GM21717 (cell line): ENCODE results near the gene CEACAM16.
"Not testable (repeated sequence)": the region's sequence is repeated elsewhere in the genome, so short reads cannot be mapped to it uniquely, and the experiment has no call there.

Source experiments
- ATAC-seq: cut with Tn5 transposase; IDR thresholded peaks from one replicate; pipeline ENCODE4 v1.9.1; 2021; ENCODE audit warnings: mild to moderate bottlenecking, moderate library complexity; ENCODE audit not compliant: unreplicated experiment

CEACAM16 gene

DNA sequence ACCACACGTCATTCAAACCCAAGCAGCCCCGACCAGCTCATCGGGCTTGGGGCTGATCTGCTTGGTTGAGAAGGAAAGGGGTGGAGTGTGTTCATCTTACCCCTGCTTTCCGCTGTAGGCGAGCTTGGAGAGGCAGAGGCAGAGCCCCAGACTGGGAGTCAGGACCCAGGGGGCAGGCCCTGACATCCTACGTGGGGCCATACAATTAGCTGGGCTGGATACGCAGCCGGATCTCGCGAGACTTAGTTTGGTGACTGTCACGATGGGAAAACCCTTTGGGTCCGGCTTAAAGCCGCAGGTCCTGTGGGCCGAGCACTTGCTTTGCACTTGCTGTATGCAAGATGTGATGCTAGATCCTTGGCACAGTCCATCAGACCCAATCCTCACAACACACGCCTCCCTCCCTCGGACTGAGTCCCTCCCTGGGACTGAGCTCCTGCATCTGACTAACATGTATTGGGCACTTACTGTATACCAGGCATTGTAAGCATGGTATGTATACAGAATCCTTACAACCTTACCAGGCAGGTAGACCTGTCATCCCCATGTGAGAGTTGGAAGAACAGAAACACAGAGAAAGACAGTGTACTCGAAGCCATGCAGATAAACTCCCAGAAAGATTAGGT is 3.7 kb downstream of the CEACAM16 start:
- no peak for ATAC-seq

DNA sequence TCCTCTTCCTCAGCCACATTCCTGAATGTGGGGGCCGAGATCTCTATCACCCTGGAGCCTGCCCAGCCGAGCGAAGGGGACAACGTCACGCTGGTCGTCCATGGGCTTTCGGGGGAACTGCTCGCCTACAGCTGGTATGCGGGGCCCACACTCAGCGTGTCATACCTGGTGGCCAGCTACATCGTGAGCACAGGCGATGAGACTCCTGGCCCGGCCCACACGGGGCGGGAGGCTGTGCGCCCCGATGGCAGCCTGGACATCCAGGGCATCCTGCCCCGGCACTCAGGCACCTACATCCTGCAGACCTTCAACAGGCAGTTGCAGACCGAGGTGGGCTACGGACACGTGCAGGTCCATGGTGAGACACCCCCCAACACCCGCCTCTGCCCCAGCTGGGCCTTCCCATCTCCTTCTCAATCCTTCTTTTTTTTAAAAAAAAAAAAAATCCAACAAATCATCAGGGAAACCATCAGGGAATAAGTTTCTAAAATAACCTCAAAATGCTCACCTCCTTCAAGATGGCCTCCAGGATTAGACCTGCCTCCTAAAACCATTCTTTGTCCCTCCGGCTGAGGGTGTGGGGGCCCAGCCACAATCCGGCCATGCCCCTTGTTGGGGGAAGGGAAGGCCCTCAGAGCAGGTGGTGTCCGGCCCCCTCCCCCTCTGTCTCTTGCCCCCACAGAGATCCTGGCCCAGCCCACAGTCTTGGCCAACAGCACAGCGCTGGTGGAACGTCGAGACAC is 4.6 kb downstream of the CEACAM16 start:
- no peak for ATAC-seq

GRCh38 chr19:44704982-44705381 is 6.0 kb downstream of the CEACAM16 start:
- ATAC-seq = no peak

- ATAC-seq = no peak
Measured at GRCh38 chr19:44705502-44706010, 6.6 kb downstream of the CEACAM16 start.

DNA sequence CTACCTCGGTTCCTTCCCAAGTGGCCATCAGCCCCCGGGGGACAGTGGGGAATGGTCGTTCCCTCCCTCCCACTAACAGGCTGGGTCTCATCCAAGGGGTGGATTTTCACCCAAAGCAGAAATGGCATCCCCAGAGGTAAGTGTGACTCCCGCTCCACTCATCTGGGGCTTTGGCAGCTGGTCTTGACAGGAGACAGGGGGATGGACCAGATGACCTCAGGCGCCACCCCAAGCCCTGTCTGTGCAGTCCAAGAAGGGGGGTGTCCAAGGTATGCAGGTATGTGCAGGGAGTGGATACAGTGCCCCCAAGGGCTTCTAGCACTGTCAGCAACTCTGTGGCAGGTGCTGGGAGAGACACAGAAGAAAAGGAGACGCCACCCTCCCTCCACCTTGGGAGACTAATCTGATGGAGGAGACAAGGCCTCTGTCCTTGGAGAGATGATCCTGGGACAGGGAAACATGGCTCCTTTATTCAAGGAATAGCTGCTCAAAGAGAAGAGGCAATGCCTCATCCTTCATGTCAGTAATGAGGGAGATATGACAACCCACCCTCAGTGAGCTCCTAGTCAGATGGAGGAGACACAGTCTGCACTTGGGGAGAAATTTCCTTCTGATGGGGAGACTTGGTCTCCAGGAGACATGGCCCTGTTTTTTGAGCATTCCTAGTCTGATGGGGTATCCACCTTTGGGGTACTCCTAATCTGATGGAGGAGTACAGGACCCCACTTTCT is 7.7 kb downstream of the CEACAM16 start:
- no peak for ATAC-seq

GRCh38 chr19:44707794-44708193 is 8.8 kb downstream of the CEACAM16 start:
- ATAC-seq = no peak

DNA sequence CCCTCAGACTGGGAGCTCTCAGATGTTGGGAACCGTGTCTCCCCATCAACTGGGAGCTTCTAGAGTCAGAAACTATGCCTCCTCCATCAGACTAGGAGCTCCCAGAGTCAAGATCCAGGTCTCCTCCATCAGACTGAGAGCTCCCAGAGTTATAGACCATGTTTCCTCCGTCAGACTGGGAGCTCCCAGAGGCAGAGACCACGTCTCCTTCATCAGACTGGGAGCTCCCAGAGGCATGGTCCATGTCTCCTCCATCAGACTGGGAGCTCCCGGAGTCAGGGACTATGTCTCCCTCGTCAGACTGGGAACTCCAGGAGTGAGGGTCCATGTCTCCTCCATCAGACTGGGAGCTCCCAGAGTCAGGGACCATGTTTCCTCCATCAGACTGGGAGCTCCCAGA is 10.0 kb downstream of the CEACAM16 start:
- ATAC-seq = no peak

GRCh38 chr19:44709434-44710266 is 10.7 kb downstream of the CEACAM16 start:
- ATAC-seq = not testable (repeated sequence)

DNA sequence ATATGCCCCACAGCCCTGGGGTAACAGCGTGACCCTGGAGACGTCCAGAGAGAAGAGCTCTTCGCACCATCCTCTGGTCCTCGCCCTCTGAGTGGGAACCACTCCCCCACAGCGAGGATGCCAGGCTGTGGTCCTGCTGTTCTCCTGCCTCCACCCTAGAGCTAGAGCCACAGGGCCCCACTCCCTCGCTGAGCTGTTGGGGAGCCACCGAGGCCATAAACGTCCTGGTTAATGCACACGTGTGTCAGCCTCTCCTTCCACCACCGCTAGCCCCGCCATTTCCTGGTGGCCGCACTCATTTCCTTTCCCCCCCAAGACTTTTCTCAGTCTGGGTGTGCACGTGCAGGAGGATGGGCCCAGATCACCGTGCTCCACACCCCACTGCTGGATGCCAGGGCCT is 11.5 kb downstream of the CEACAM16 start:
- ATAC-seq = no peak

- no peak for ATAC-seq
Measured at GRCh38 chr19:44712864-44713515, 14.0 kb downstream of the CEACAM16 start.

DNA sequence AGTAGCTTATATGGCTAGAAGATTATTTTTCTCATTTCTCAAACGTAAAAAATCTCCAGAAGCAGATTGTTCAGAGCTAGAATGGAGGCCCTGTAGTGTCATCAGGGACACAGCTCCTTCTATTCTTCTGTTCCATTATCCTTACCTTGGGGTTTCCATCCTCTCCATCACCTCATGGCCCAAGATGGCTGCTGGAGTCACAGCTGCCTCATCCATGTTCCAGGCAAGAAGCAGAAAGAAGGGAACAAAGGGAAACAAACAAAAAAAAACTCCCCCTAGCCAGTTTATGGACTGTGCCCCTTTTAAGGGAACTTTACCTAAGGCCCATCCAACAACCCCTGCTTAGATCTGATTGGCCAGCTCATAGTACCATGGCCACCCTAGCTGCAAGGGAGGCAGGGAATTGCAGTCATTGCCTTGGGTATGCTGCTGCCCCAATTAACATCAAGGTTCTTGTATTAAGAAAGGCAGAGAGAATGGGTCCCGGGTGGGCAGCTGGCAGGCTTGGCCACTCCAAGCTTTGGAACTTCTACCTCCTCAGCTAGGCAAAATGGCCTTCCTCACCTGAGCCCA is 15.7 kb downstream of the CEACAM16 start:
- ATAC-seq = no peak

DNA sequence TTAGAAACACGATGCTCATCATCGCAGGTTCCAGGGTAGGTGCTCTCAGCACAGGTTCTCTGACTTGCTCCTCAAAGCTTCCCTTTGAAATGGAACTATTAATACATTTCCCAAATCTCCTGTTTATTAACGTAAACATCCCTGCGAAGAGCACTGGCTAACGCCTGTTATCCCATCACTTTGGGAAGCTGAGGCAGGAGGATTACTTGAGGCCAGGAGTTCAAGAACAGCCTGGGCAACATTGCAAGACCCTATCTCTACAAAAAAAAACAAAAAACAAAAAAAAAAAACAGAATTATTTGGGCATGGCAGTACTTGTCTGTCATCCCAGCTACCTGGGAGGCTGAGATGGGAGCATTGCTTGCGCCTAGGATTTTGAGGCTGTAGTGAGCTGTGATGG is 18.7 kb downstream of the CEACAM16 start:
- no peak for ATAC-seq

- ATAC-seq = no peak
Measured at GRCh38 chr19:44718441-44719261, 19.7 kb downstream of the CEACAM16 start.

GRCh38 chr19:44719262-44719701 is 20.3 kb downstream of the CEACAM16 start:
- no peak for ATAC-seq

DNA sequence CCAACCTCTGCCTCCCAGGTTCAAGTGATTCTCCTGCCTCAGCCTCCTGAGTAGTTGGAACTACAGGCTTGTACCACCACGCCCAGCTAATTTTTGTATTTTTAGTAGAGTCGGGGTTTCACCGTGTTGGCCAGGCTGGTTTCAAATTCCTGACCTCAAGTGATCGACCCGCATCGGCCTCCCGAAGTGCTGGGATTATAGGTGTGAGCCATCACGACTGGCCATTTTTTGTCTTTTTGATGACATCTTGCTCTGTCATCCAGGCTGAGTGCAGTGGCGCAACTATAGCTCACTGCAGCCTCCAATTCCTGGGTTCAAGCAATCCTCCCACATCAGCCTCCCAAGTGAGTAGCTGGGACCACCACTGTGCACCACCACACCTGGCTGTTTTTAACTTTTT is 21.4 kb downstream of the CEACAM16 start:
- not testable (repeated sequence) for ATAC-seq

DNA sequence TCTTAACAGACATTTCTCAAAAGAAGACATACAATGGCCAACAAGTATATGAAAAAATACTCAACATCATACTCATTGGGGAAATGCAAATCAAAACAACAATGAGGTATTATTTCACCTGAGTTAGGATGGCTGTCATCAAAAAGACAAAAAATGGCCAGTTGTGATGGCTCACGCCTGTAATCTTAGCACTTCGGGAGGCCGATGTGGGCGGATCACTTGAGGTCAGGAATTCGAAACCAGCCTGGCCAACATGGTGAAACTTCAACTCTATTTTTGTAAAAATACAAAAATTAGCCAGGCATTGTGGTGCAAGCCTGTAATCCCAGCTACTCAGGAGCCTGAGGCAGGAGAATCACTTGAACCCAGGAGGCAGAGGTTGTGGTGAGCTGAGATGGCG is 22.0 kb downstream of the CEACAM16 start:
- no peak for ATAC-seq

DNA sequence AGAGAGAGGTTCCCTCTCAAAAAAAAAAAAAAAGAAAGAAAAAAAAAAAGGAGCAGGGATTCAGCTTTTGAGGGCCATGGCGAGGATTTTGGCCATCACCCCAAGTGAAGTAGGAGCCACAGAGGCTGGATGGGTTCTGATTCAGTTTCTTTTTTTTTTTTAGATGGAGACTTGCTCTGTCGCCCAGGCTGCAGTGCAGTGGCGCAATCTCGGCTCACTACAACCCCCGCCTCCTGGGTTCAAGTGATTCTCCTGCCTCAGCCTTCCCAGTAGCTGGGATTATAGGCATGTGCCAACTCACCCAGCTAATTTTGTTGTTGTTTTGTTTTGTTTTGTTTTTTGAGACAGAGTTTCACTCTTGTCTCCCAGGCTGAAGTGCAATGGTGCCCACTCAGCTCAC is 22.4 kb downstream of the CEACAM16 start:
- ATAC-seq = not testable (repeated sequence)

DNA sequence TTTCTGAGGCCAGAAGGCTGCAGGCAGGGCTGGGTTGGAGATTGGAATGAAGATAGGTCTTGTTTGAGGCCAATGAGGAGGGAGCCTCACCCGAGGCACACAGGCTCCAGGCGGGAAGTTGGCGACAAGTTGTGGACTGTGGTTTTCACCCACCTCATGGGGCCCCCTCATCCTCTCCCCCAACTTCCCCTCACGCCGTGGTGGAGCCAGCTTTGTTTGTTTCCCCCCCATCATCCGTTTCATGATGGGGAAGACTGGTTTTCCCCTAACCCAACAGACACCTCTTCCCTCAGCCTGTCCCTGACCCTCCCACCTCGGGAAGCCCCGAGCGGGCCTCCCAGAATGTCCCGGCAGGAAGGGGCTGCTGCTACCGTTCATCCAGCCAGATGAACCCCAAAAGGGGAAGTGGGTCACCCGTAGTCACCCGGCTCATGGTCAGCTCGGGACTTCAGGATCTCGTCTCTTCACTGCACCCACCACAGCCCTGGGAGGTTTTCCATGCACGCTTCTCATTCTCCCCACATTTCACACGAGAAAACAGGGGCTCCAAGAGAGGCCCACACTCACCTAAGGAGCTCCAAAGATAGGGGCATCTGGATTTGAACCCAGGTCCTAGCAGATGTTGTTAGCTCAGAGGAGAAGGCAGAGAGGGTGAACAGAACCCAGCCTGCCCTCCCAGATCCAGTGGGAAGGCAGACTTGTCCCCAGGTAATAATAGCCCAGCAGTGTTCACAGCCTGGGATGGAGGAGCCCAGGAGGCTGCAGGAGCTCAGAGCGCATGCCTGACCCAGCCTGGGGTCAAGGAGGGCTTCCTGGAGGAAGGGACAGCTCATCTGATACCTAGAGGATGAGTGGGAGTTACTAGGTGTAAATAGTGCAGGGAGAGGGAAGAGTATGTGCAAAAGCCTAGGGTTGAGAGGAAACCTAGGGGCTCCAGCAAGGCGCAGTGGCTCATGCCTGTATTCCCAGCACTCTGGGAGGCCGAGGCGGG is 23.5 kb downstream of the CEACAM16 start:
- ATAC-seq = peak; percentile 34
